ENCODE measurements around the gene JMJD4. TPM values are rescaled to one million over a fixed set of nuclear protein-coding genes. Genes with fewer than 3 reads are reported as not detected.

The JMJD4 gene
- total and polyA plus RNA-seq, 2 of the 8 experiments (the other 6 are each of a cell fraction or from before 2014, with no cell fraction given) = 13.2 to 23.3 TPM

- TF ChIP-seq HDAC6 (IDR thresholded peaks at IDR 0.05; ENCODE audit: low read depth, low read length) (no peak), EP300 (IDR thresholded peaks at IDR 0.05; ENCODE audit: borderline replicate concordance in 1 of 2, low read depth in 2 of 2, low read length in 2 of 2) (no peak), ATF2 (IDR thresholded peaks at IDR 0.05; ENCODE audit: low read length) (no peak), SIN3A (conservative IDR thresholded peaks at IDR 0.05 in 1 of 2, IDR thresholded peaks at IDR 0.05 in 1 of 2; ENCODE audit: low read depth in 1 of 2, low read length in 2 of 2) (no peak), HDAC2 (IDR thresholded peaks at IDR 0.05; ENCODE audit: borderline replicate concordance in 1 of 2, low read depth in 2 of 2, low read length in 2 of 2) (no peak), JUN (IDR thresholded peaks at IDR 0.05; ENCODE audit: low read depth, low read length) (no peak)
Measured at GRCh38 chr1:227725046-227725445, 10.1 kb downstream of the JMJD4 start (continued).

All from H1 (cell line).